H9 (cell line): ENCODE measurements around the gene NAE1. TPM values are rescaled to one million over a fixed set of nuclear protein-coding genes. Genes with fewer than 3 reads are reported as not detected.

Experiments used
- DNase-seq: peaks from one replicate; pipeline ENCODE4 v3.0.0-alpha.2; 2017
- H2AFZ ChIP-seq: one replicate; pipeline ENCODE4 v1.6.1; 2013; ENCODE audit warnings: mild to moderate bottlenecking, low read length, control low read depth, moderate library complexity
- H2AK5ac ChIP-seq: 2 replicates; pipeline ENCODE4 v1.6.1; 2013; ENCODE audit warnings: low read length, control low read depth, mixed read lengths; ENCODE audit not compliant: insufficient read length
- H2BK120ac ChIP-seq: one replicate; pipeline ENCODE4 v1.6.1; 2013; ENCODE audit warnings: low read depth, mild to moderate bottlenecking, low read length, control low read depth, inconsistent platforms; ENCODE audit not compliant: poor library complexity, severe bottlenecking
- H2BK12ac ChIP-seq: 2 replicates; pipeline ENCODE4 v1.6.1; 2013; ENCODE audit warnings: low read length, control low read depth, mixed read lengths, low read depth; ENCODE audit not compliant: insufficient read length
- H2BK15ac ChIP-seq: 2 replicates; pipeline ENCODE4 v1.6.1; 2013; ENCODE audit warnings: low read depth, low read length, control low read depth
- H2BK20ac ChIP-seq: one replicate; pipeline ENCODE4 v1.6.1; 2013; ENCODE audit warnings: low read depth, mild to moderate bottlenecking, low read length, control low read depth, inconsistent platforms; ENCODE audit not compliant: poor library complexity, severe bottlenecking
- H2BK5ac ChIP-seq: 2 replicates; pipeline ENCODE4 v1.6.1; 2013; ENCODE audit warnings: low read length, control low read depth, mixed read lengths; ENCODE audit not compliant: insufficient read length
- H3K14ac ChIP-seq: 2 replicates; pipeline ENCODE4 v1.6.1; 2013; ENCODE audit warnings: low read length, control low read depth; ENCODE audit not compliant: insufficient read depth
- H3K18ac ChIP-seq: 2 replicates; pipeline ENCODE4 v1.6.1; 2013; ENCODE audit warnings: low read depth, mild to moderate bottlenecking, mixed read lengths, low read length, control low read depth; ENCODE audit not compliant: insufficient read length
- H3K23ac ChIP-seq: 2 replicates; pipeline ENCODE4 v1.6.1; 2013; ENCODE audit warnings: low read length, control low read depth, mixed read lengths, low read depth; ENCODE audit not compliant: insufficient read length
- H3K23me2 ChIP-seq: 2 replicates; pipeline ENCODE4 v1.6.1; 2013; ENCODE audit warnings: low read depth, mild to moderate bottlenecking, mixed read lengths, low read length, control low read depth; ENCODE audit not compliant: insufficient read length, poor library complexity, severe bottlenecking
- H3K27ac ChIP-seq: 2 replicates; pipeline ENCODE4 v1.5.1; 2013; ENCODE audit warnings: low read length, control low read depth, mixed read lengths, low read depth; ENCODE audit not compliant: insufficient read length
- H3K27me3 ChIP-seq: 2 replicates; pipeline ENCODE4 v1.6.1; 2013; ENCODE audit warnings: low read length, control low read depth, inconsistent platforms; ENCODE audit not compliant: insufficient read depth
- H3K4ac ChIP-seq: 2 replicates; pipeline ENCODE4 v1.6.1; 2013; ENCODE audit warnings: low read depth, mild to moderate bottlenecking, control low read depth, inconsistent platforms, low read length, moderate library complexity
- H3K4me1 ChIP-seq: 2 replicates; pipeline ENCODE4 v1.6.1; 2013; ENCODE audit warnings: low read length, control low read depth, inconsistent platforms; ENCODE audit not compliant: insufficient read depth
- H3K4me2 ChIP-seq: 2 replicates; pipeline ENCODE4 v1.6.1; 2013; ENCODE audit warnings: low read length, control low read depth, mixed read lengths; ENCODE audit not compliant: insufficient read length, insufficient read depth
- H3K56ac ChIP-seq: 2 replicates; pipeline ENCODE4 v1.6.1; 2013; ENCODE audit warnings: low read depth, mild to moderate bottlenecking, mixed read lengths, low read length, control low read depth; ENCODE audit not compliant: insufficient read length
- H3K79me1 ChIP-seq: 2 replicates; pipeline ENCODE4 v1.6.1; 2013; ENCODE audit warnings: low read depth, mild to moderate bottlenecking, moderate library complexity, low read length, control low read depth, inconsistent platforms; ENCODE audit not compliant: insufficient read depth, poor library complexity, severe bottlenecking
- H3K79me2 ChIP-seq: 2 replicates; pipeline ENCODE4 v1.6.1; 2013; ENCODE audit warnings: low read length, control low read depth, inconsistent platforms; ENCODE audit not compliant: insufficient read depth
- H3K9ac ChIP-seq: 2 replicates; pipeline ENCODE4 v1.6.1; 2013; ENCODE audit warnings: low read length, control low read depth, mixed read lengths; ENCODE audit not compliant: insufficient read length; ENCODE audit errors: extremely low read depth
- H3K9me3 ChIP-seq: one replicate; pipeline ENCODE4 v1.6.1; 2013; ENCODE audit warnings: low read depth, low read length, inconsistent platforms; ENCODE audit not compliant: control insufficient read depth
- H3T11ph ChIP-seq: one replicate; pipeline ENCODE4 v1.6.1; 2013; ENCODE audit warnings: mild to moderate bottlenecking, low read length, control low read depth, inconsistent platforms
- H4K20me1 ChIP-seq: one replicate; pipeline ENCODE4 v1.6.1; 2013; ENCODE audit not compliant: control insufficient read depth, insufficient read length, insufficient read depth
- H4K5ac ChIP-seq: 2 replicates; pipeline ENCODE4 v1.6.1; 2013; ENCODE audit warnings: low read depth, mild to moderate bottlenecking, mixed read lengths, low read length, control low read depth; ENCODE audit not compliant: insufficient read length
- H4K8ac ChIP-seq: replicated peaks from 2 replicates; pipeline ENCODE4 v1.6.1; 2013; ENCODE audit warnings: low read length, control low read depth, mixed read lengths, low read depth; ENCODE audit not compliant: insufficient read length
- H4K91ac ChIP-seq: 2 replicates; pipeline ENCODE4 v1.6.1; 2013; ENCODE audit warnings: low read depth, mild to moderate bottlenecking, moderate library complexity, mixed read lengths, low read length, control low read depth; ENCODE audit not compliant: insufficient read length
- H3K27ac Mint-ChIP-seq, 3 experiments: 2 replicates in 2 of 3; 3 replicates in 1 of 3; pipeline ENCODE4 v1.8.0; 2020 to 2021; ENCODE audit warnings: mixed read lengths in 3 of 3, mild to moderate bottlenecking in 1 of 3, moderate library complexity in 1 of 3
- H3K27me3 Mint-ChIP-seq: 2 replicates; pipeline ENCODE4 v1.8.0; 2021; ENCODE audit warnings: low read depth, mild to moderate bottlenecking, moderate library complexity, mixed read lengths
- H3K36me3 Mint-ChIP-seq, 3 experiments: 2 replicates in 2 of 3; 3 replicates in 1 of 3; pipeline ENCODE4 v1.8.0; 2020 to 2021; ENCODE audit warnings: low read depth in 3 of 3, mixed read lengths in 3 of 3; ENCODE audit not compliant: insufficient read depth in 1 of 3
- H3K4me1 Mint-ChIP-seq, 2 experiments: 2 replicates each; pipeline ENCODE4 v1.8.0; 2020; ENCODE audit warnings: mixed read lengths in 2 of 2
- H3K4me3 Mint-ChIP-seq, 2 experiments: 2 replicates in 1 of 2; 3 replicates in 1 of 2; pipeline ENCODE4 v1.8.0; 2020 to 2021; ENCODE audit warnings: mild to moderate bottlenecking in 2 of 2, mixed read lengths in 2 of 2, moderate library complexity in 1 of 2
- H3K9me3 Mint-ChIP-seq, 2 experiments: 2 replicates in 1 of 2; 3 replicates in 1 of 2; pipeline ENCODE4 v1.8.0; 2020; ENCODE audit warnings: mild to moderate bottlenecking in 2 of 2, mixed read lengths in 2 of 2, moderate library complexity in 1 of 2
- WGBS: extraction: QIAGEN DNeasy Blood & Tissue Kit; methylation state at CpG from one replicate; pipeline ENCODE4 v1.1.7; 2013; ENCODE audit warnings: missing lambda C conversion rate, low lambda C conversion rate, mixed read lengths; ENCODE audit not compliant: insufficient read length; ENCODE audit errors: extremely low coverage; 5-methylcytosine and 5-hydroxymethylcytosine counted together
- total RNA-seq: library from RNA; stranded (reverse); gene quantifications from 2 replicates; pipeline ENCODE4 v1.2.1, GENCODE V29; 2021
- TF ChIP-seq, protein P1 (sequence below): fragments of 200-600 bp; sonication (generic); conservative IDR thresholded peaks from 3 replicates; pipeline ENCODE4 v1.8.0; 2021; ENCODE audit warnings: antibody characterized with exemption, mild to moderate bottlenecking

NAE1 gene
- total RNA-seq, 1 experiment from 2014 or later = 144 TPM

DNA sequence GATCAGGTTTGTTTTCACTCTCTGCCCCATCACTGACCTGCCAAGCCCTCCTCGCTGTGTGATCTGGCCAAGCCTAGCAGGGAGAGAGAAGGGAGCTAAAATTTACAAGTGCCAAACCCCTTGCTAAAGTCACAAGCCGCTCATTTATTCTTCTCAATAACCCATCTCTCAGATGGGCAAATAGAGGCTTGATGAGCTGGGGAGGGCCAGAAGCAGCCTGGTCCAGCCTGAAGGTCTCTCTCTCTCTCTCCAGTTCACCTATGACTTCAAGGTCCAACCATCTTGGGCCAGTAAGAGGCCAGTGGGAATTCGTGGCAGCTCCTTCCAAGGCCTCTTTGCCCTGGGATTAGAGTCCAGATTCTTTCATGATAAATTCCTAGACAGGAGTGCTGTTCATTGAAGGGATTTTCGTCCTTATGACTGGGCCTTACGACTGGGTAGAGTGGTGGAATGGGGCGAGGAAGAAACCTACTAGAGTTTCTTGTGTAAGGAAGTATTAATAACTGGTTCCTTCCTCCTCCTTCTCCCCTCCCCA is 16.8 kb upstream of the NAE1 start:
- H3K27me3 ChIP-seq = peaks cover 17% of the 10 kb centered on the region

More for the DNA sequence above, 16.8 kb upstream of the NAE1 start:
- H3K9ac ChIP-seq = no peak overlapping the region
- Mint-ChIP-seq H3K36me3 (no peaks in the 10 kb centered on the region; a peak in 1 of 7 replicates), H3K9me3 (no peaks in the 10 kb centered on the region), H3K4me1 (peaks cover 2 to 16% of the 10 kb centered on the region in 2 experiments; a peak in 3 of 4 replicates), H3K4me3 (no peak overlapping the region), H3K27ac (no peak overlapping the region), H3K27me3 (peaks cover 64% of the 10 kb centered on the region)
- TF ChIP-seq, protein P1, sequence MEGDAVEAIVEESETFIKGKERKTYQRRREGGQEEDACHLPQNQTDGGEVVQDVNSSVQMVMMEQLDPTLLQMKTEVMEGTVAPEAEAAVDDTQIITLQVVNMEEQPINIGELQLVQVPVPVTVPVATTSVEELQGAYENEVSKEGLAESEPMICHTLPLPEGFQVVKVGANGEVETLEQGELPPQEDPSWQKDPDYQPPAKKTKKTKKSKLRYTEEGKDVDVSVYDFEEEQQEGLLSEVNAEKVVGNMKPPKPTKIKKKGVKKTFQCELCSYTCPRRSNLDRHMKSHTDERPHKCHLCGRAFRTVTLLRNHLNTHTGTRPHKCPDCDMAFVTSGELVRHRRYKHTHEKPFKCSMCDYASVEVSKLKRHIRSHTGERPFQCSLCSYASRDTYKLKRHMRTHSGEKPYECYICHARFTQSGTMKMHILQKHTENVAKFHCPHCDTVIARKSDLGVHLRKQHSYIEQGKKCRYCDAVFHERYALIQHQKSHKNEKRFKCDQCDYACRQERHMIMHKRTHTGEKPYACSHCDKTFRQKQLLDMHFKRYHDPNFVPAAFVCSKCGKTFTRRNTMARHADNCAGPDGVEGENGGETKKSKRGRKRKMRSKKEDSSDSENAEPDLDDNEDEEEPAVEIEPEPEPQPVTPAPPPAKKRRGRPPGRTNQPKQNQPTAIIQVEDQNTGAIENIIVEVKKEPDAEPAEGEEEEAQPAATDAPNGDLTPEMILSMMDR = no peak
- no peak overlapping the region for H2AK5ac ChIP-seq
- H4K8ac ChIP-seq = no peak overlapping the region
- H3K27ac ChIP-seq = no peak overlapping the region
- no peaks in the 10 kb centered on the region for H4K20me1 ChIP-seq
- H2BK5ac ChIP-seq = no peak overlapping the region
- H3K18ac ChIP-seq = no peak overlapping the region
- no peak overlapping the region for H3K14ac ChIP-seq
- no peak overlapping the region for H2BK12ac ChIP-seq
- no peak overlapping the region for H4K5ac ChIP-seq
- WGBS = no CpG with 5 or more reads among the region's 6 CpGs
- H3K4ac ChIP-seq = no peak overlapping the region
- H3K79me1 ChIP-seq = no peaks in the 10 kb centered on the region
- no peaks in the 10 kb centered on the region for H3K9me3 ChIP-seq
- H3K56ac ChIP-seq = no peak overlapping the region
- no peak overlapping the region for H2BK120ac ChIP-seq
- no peak overlapping the region for H2BK15ac ChIP-seq
- H3K4me1 ChIP-seq = no peaks in the 10 kb centered on the region; the same call in 1 of the 2 replicates
- H3K4me2 ChIP-seq = no peak overlapping the region
- peaks cover 13% of the 10 kb centered on the region for H3K23me2 ChIP-seq
- no peaks in the 10 kb centered on the region for H3K79me2 ChIP-seq
- H3K23ac ChIP-seq = no peak overlapping the region
- H2BK20ac ChIP-seq = no peak overlapping the region
- no peak overlapping the region for H2AFZ ChIP-seq
- no peak for DNase-seq
- no peak overlapping the region for H3T11ph ChIP-seq
- no peak overlapping the region for H4K91ac ChIP-seq
